NCI-H526 (cell line): Measurements from ENCODE around the gene CLIC4.
"Not testable (repeated sequence)": the region's sequence is repeated elsewhere in the genome, so short reads cannot be mapped to it uniquely, and the experiment has no call there.

Source experiments
- DNase-seq, 2 experiments: peaks; one replicate each; lab custom pipeline; 2025; lab: John Stamatoyannopoulos, UW

The CLIC4 gene

DNA sequence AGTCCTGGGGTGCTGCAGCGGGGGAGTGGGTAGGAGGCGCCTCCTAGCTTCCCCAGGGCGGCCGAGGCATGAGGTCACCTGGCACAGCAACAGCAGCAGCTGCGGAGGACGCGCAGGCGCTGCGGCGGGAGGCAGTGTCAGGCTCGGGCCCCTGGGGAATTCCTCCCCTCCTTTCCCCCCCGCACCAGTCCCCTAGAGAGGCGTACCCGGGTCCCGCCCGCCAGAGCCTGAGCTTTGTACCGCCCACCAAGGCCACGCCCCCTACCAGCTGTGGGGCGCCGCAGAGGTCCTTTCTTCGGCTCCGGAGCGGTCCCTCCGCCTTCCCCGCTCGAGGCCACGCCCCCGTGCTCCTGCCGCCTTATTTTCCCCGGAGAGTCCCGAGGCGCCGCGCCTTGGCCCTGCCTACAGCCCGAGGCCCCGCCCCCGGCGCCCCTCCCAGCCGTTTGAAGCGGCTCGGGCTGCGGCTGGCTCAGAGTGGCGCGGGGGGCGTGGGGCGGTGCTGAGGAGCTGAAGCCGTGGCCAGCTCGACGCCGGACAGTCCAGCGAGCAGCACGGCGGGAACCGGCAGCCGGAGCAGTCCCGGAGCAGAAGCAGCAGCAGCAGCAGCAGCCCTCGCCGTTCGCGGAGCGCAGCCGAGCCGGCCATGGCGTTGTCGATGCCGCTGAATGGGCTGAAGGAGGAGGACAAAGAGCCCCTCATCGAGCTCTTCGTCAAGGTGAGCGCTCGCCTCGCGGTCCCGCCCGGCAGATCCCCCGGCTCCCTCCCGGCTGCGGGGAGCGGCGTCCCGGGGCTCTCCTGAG lies at the start of gene CLIC4:
Gene CLIC4 (plus strand): TSS at position 537 of the 800 bp plus-strand sequence. CDS start 107 bp downstream, at position 644.
- DNase-seq, result peak; percentile 96 to 99

DNA sequence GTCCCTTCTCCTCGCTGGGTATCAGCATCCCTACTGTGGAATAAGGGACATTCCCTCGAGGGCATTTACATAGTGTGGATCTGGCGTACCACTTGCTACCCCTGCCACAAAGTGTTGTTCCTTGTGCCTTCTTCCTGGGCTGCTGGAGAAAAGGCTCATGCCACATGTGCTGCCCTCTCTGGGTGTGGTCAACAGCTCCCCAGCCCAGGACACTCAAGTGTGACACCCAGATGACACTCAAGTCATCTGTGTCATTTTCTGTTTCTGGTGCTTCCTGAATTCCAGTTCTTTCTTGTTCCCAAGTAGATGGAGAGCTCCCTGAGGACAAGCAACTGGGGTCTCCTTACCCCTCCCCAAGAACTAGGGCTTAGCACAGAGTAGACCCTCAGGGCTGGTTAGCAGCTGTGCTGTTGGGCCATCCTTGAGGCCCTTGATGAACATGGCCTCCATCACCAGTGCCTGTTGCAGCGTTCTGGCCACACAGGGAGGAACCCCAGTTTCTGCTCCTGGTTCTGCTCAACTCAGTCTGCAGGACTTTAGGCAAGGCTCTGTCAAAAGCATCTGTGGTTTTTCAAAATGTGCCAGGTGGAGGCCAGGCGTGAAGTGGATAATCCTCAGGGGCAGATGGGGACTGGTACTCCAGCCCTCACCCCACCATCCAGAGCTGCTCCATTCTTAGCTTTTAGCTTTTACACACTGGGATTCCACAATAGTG lies 49.0 kb upstream of the CLIC4 start:
- no peak for DNase-seq

DNA sequence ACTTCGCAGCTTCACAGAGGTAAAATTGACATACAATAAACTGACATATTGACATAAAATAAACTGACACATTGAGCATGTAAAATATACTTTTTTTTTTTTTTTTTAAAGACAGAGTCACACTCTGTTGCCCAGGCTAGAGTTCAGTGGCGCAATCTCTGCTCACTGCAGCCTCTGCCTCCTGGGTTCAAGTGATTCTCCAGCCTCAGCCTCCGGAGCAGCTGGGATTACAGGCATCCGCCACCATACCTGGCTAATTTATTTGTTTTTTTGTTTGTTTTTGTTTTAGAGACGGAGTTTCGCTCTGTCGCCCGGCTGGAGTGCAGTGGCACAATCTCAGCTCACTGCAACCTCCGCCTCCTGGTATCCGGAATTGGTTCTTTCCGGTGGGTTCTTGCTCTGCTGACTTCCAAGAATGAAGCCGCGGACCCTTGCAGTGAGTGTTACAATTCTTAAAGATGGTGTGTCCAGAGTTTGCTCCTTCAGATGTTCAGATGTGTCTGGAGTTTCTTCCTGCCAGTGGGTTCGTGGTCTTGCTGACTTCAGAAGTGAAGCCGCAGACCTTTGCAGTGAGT lies 48.4 kb upstream of the CLIC4 start:
- DNase-seq, result no peak

DNA sequence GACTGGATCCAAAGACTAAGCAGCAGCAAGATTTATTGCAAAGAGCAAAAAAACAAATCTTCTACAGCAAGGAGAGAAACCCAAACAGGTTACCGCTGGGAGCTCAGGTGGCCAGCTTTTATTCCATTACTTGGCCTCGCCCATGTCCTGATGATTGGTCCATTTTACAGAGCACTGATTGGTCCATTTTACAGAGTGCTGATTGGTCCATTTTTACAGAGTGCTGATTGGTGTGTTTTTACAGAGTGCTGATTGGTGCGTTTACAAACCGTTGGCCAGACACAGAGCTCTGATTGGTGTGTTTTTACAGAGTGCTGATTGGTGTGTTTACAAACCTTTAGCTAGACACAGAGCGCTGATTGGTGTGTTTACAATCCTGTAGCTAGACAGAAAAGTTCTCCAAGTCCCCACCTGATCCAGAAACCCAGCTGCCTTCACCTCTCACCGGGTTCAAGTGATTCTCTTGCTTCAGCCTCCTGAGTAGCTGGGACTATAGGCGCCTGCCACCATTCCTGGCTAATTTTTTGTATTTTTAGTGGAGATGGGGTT lies 47.7 kb upstream of the CLIC4 start:
- DNase-seq, result not testable (repeated sequence)

DNA sequence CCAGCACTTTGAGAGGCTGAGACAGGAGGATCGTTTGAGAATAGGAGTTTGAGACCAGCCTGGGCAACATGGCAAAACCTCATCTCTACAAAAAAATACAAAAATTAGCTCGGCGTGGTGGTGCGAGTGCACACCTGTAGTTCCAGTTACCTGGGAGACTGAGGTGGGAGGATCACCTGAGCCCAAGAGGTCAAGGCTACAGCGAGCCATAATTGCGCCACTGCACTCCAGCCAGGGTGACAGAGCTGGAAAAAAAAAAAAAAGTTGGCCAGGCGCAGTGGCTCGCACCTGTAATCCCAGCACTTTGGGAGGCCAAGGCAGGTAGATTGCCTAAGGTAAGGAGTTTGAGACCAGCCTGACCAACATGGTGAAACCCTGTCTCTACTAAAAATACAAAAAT lies 46.9 kb upstream of the CLIC4 start:
- not testable (repeated sequence) for DNase-seq

DNA sequence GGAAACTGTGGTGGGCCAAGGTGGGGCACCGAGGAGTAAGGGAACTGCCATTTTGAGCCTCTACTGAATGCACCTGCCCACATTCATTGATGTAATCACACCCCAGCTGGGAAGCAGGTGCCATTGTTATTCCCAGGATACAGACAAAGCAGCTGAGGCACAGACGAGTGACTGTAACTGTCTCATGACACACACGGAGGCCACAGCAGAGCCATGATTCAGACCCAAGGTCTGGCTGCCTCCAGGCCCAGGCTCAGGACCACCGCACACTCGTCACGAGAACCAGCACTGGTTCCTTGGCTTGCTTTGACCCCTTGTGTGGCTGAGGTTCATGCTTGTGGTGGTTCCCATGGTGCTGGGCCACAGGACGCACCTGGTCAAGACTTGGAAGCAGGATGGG lies 45.6 kb upstream of the CLIC4 start:
- DNase-seq, result no peak

DNA sequence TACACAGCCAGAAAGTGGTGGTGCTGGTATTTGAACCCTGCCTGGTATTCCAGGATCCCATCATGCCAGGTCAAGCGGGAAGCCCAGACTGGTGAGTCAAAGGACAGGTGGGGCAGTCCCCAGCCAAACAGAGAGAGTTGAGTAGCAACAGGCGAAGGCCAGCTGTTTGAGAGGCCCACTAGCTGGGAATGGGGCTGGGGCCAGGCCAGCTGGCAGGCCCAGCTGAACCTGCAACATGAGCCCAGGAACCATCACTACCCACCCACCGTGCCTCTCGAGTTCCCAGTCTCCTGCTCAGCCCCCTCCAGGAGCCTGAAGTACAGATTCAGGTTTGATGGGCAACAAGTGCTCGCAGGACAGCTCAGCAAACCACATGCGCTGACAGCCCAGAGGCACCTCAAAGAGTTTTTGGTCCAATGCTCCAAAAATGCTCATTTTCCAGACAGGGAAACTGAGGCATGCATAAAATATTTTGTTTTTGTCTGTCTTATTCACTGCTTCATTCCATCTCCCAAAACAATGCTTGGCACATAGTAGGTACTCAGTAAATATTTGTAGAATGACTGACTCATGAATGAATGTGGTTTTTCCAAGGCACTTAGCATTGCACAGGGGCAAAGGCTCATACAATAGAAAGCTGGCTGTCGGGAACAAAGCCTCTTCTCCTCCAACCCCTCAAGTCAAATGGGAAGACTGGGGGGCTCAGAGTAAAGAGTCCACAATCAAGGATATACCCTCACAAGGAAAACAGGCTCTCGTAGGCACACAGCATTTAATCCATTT lies 42.5 kb upstream of the CLIC4 start:
- DNase-seq, result no peak

DNA sequence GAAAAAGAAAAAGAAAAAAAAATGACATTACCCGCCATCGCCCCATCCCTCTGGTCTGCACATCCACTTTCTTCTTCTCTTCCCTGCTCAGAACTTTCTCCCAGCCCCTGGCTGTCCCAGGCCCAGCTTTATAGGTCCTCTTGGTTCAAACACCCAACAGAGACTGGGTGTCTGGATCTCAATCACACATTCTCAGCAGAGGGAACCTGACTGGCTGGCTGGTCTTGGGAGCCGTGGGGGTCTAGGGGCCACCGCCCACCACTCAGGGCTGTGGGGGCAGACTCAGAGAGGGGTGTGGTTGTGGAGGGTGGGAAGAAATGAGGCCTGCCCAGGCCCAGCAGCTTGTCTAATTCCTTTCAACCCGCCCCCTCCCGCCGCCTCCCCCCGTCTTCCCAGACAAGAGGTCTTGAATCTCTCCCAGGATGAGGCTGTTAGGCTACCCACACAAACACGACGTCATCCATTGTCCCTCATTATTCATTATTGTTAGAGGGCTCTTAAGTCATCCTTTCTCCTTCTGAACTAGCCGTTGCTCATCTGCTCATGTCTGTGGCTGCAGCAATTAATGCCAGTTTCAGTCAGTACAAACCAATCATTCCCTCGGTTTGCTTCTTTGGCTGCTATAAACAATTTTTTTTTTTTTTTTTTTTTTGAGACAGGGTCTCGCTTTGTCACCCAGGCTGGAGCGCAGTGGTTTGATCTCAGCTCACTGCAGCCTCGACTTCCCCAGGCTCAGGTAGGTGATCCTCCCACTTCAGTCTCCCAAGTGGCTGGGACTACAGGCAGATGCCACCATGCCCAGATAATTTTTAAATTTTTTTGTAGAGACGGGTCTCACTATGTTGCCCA lies 40.6 kb upstream of the CLIC4 start:
- no peak for DNase-seq

DNA sequence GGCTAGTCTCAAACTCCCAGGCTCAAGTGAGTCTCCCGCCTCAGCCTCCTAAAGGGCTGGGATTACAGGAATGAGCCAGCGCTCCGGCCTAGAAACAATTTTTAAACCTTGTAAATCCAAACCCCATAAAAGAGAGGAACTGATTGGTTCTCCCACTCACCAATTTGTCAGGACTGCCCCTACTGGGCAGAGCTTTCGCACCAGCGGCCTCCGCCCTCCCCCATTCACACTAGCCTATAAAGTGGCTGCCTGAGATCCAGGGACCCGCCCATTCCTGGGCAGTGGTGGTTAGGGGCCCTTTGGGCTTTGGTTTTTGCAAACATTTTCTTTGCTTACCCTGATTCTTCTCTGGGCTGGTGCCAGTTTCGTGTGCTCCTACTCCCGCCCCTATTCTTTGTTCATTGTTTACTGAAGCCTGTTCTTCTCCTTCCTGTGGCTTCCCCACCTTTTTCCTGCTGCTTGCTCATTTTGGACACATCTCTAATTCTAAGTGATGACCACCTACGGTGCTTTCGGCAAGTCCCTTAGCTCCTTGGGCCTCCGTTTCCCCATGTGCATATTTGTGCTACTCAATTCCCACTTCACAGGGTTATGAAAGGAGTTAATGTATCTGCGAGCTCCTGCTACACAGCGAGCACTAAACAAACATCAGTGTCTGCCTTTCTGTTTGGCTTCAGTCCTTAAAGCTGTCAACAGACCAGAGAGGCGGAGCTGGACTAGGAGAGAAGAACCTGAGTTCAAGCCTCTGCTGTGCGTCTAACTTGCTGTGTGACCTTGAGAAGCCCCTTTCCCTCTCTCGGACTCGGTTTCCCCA lies 39.8 kb upstream of the CLIC4 start:
- peak; percentile 40 to 60 for DNase-seq

DNA sequence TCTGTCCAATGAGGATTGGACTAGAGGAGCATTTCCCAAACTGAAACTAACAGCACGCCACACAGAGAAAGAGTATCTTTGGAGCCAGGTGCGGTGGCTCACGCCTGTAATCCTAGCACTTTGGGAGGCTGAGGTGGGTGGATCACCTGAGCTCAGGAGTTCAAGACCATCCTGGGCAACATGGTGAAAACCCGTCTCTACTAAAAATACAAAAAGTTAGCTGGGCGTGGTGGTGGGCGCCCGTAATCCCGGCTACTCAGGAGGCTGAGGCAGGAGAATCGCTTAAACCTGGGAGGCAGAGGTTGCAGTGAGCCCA lies 39.2 kb upstream of the CLIC4 start:
- DNase-seq, result not testable (repeated sequence)

DNA sequence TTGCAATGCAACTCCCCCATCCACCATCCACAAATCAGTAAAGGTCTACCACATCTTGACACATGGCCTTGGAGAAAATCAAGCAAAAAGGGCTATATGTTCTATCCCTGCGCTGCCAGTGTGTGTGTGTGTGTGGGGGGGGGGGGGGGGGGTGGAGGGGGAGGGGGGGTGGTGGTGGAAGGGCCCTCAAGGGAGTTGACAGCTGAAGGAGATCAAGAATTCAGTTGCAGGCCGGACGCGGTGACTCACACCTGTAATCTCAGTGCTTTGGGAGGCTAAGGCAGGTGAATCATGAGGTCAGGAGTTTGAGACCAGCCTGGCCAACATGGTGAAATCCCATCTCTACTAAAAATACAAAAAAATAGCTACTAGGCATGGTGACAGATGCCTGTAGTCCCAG lies 37.6 kb upstream of the CLIC4 start:
- no peak for DNase-seq

DNA sequence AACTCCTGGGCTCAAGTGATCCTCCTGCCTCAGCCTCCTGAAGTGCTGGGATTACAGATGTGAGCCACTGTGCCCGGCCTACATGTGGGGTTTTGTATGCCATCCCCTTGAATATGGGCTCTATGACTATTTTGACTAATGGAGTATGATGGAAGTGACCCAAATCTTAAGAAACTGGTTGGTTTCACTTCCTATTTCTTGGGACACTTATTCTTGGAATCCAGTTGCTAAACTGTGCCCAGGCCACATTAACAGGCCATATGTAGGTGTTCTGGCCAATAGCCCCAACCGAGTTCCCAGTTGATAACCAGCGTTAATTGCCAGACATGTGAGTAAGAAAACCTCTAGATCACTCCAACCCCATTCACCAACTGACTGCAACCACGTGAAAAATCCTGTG lies 36.3 kb upstream of the CLIC4 start:
- no peak for DNase-seq

DNA sequence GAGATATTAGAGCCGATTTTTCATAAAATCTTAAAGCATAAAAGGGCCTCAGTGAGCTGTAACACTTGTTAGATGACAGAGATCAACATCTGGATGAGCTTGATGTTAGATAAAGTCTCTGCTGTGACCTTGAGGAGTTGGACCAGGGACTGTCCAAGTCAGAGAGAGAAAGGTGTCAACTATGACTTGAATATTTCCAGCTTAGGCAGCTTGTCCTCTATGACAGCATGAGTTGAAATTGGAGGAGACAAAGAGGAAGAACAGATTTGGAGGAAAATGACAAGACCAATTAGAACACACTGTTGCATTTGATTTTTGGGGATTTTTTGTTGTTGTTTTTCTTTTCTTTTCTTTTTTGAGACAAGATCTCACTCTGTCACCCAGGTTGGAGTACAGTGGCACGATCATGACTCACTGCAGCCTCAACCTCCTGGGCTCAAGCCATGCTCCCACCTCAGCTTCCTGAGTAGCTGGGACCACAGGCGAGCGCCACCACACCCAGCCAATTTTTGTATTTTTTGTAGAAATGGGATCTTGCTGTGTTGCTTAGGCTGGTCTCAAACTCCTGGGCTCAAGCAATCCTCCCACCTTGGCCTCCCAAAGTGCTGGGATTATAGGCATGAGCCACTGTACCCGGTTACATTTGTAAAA lies 35.3 kb upstream of the CLIC4 start:
- no peak for DNase-seq

DNA sequence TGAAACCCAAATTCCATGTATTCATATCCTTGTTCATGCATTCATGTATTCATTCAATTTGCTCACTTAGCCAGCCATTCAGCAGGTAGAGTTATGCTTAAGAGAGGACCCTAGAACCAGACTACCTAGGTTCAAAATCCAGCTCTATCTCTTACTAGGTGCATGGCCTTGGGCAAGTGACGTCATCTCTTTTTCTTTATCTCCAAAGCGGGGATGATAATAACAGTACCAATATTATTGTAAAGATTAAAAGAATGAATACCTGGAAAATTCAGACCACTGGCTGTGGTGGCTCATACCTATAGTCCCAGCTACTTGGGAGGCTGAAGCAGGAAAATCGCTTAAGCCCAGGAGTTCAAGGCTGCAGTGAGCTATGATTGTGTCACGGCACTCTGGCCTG lies 33.9 kb upstream of the CLIC4 start:
- no peak for DNase-seq

DNA sequence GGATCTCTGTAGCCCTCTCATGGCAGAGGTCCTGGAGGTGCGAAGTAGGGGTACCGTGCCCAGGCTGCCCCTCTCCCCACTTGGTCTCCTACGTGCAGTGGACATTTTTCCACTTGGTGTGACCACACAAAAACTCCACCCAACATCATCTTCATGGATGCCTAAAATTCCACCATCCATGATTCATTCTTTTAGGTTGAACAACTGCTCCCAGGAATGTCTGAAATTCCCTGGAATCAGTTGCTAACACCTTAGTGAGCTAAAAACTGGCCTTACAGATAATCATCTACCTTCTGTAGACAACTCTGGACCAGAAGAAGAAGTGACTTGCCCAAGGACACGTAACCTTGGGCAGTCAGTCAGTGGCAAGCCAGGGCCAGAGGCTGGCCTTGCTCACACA lies 32.1 kb upstream of the CLIC4 start:
- no peak for DNase-seq

DNA sequence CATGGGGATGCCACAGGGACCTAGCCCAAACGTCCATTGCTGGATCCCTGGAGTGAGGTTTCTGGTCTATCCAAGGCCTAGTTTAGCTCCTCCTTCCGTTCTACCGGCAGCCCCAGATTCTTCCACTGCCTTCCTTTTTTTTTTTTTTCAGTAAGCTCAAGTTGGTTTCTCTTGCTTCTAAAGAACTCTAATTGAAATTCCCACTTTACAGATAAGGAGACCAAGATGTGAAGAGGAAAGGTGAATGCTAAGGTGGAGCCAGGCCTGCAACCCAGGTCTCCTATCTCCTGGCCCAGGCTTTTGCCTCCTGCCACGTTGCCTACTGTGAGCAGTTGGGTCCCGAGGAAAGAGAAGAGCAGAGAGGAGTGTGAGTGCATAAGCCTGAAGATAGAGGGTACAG lies 31.5 kb upstream of the CLIC4 start:
- DNase-seq, result no peak

DNA sequence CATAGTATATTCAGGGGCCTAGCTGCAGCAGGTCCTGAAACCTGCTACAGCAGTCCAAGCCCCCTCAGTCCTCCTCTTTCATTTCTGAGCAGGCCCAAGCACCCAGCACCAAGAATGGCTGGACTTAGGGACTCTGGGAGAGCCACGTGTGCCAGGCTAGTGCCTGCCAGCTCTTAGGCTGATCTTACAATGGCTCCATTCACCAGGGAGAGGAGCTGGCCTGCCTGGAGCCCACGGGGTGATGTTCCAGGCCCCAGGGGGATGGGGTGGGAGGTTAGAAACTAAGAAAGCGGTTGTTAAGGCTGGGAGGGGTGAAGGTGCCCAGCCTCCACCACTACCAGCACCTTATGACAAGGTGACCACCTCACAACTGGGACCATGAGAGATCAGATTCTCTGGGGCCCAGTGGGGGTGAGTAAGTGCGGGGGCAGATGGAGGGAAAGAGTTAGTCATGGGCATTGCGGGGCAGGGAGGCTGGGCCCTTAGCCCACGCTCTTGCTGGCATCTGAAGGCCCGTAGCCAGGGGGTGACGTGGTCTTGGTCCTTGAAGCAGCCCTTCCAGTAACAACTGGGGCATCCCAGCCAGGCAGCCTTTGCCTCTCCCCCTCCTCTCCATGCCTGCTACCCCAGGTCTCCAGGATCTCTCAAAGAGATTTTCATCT lies 30.3 kb upstream of the CLIC4 start:
- no peak for DNase-seq

DNA sequence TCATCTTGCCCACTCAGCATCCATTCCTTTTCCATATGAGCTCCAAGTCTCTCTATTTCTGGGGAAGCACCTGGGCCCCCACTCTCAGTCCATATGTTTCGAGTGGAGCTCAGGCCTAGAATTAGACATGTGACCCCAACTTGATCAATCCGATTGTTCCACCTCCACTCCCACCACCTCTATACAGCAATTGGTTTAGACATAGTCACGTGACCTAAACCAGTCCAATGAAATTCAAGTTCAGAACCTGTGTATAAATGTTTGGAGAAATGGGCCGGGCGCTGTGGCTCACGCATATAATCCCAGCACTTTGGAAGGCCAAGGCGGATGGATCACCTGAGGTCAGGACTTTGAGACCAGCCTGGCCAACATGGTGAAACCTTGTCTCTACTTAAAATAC lies 29.6 kb upstream of the CLIC4 start:
- no peak for DNase-seq

DNA sequence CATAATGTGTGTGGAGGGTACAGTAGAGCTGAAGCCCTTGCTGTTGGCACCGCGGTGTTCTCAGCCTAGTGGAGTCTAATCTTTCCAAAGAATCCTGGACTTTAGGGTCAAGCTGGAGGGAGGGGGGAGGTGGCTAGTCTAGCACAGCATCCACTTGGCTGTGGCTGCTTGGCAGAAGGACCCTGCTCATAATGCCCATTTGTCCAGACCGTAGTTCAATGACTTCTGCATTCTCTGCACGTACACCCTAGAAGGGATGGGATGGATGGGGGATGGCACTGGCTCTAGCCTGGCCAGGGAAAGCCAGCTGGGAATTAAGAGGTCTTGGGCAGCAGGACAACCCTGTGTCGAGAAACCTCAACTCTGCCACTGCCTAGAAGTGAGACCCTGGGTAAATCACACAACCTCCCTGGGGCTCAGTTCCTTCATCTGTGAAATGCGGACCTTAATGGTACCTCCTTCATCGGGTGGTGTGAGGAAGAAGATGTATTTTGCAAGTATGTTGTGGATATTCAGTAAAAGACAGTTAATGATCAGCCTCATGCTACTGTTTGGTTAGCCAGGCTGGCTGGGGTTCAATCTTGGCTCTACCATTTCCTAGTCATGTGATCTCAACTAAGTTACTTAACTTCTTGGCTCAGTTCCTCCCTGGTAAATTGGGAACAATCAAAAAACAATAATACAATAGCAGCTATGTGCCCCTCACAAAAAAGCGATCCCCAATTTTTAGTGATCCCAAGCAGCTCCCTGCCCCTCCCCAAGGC lies 27.2 kb upstream of the CLIC4 start:
- DNase-seq, result no peak
